Gastroesophageal sphincter (tissue), 3 donors: ENCODE measurements around the gene GOLGA6B.

Experiments used
- POLR2A ChIP-seq, 2 donors: fragments of 450-650 bp; IDR thresholded peaks; one replicate each; pipeline ENCODE4 v1.6.1; 2017; ENCODE audit warnings: antibody characterized with exemption in 2 of 2, mild to moderate bottlenecking in 2 of 2, moderate library complexity in 1 of 2
- TF ChIP-seq, protein P1 (sequence below), 4 experiments: fragments of 200-600 bp in 2 of 4; fragments of 450-650 bp in 2 of 4; sonication (generic) in 1 of 4; IDR thresholded peaks; one replicate each; pipeline ENCODE4 v1.5.1; 2017 to 2019; ENCODE audit warnings: antibody characterized with exemption in 4 of 4, mild to moderate bottlenecking in 2 of 4, moderate library complexity in 2 of 4

DNA sequence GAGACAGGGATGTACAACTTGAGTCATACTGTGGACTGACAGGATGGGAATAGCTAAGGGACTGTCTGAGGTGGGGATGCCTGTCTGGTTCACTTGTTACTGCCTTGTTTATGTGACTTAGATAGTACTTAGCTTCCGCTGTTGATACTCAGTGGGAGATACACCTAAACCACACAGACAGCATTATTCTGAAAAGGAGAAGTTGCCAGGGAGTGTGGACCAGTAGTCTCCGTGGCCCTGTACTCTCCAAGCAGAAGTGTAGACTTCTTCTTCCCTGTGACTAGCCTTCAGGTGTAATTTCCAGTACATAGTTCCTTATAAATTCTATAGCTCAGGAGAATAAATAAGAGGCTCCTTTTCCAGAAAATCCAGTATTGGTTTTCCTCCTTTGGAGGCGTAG lies 26.4 kb downstream of the GOLGA6B start:
- no peak for TF ChIP-seq POLR2A (IDR thresholded peaks at IDR 0.05)
- TF ChIP-seq, protein P1, sequence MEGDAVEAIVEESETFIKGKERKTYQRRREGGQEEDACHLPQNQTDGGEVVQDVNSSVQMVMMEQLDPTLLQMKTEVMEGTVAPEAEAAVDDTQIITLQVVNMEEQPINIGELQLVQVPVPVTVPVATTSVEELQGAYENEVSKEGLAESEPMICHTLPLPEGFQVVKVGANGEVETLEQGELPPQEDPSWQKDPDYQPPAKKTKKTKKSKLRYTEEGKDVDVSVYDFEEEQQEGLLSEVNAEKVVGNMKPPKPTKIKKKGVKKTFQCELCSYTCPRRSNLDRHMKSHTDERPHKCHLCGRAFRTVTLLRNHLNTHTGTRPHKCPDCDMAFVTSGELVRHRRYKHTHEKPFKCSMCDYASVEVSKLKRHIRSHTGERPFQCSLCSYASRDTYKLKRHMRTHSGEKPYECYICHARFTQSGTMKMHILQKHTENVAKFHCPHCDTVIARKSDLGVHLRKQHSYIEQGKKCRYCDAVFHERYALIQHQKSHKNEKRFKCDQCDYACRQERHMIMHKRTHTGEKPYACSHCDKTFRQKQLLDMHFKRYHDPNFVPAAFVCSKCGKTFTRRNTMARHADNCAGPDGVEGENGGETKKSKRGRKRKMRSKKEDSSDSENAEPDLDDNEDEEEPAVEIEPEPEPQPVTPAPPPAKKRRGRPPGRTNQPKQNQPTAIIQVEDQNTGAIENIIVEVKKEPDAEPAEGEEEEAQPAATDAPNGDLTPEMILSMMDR (IDR thresholded peaks at IDR 0.05) = no peak
